ENCODE data around the gene TSPAN11. TPM values are rescaled to one million over a fixed set of nuclear protein-coding genes. Genes with fewer than 3 reads are reported as not detected.

Gene TSPAN11
- total and polyA plus RNA-seq, 4 donors = 9.3 to 48.6 (median 28.4) TPM

GRCh38 chr12:31037931-31038330 is 111.4 kb downstream of the TSPAN11 start:
- DNase-seq (ENCODE audit: low read depth in 4 of 6, low spot score in 6 of 6) = no peak
- Histone ChIP-seq H3K27ac (ENCODE audit: low read depth, low read length) (no peak overlapping the region), H3K9me3 (ENCODE audit: control insufficient read depth, insufficient read depth, low read length) (no peaks in the 10 kb centered on the region), H3K4me1 (ENCODE audit: control insufficient read depth, insufficient read depth, low read length) (no peaks in the 10 kb centered on the region), H3K4me3 (ENCODE audit: low read depth, low read length) (no peak overlapping the region), H3K27me3 (ENCODE audit: control insufficient read depth, insufficient read depth, low read length) (no peaks in the 10 kb centered on the region), H3K36me3 (ENCODE audit: control insufficient read depth, insufficient read depth, low read length) (no peaks in the 10 kb centered on the region)
- WGBS (ENCODE audit: insufficient coverage) = 92% methylated on average over 1 of the region's 2 CpGs

DNA sequence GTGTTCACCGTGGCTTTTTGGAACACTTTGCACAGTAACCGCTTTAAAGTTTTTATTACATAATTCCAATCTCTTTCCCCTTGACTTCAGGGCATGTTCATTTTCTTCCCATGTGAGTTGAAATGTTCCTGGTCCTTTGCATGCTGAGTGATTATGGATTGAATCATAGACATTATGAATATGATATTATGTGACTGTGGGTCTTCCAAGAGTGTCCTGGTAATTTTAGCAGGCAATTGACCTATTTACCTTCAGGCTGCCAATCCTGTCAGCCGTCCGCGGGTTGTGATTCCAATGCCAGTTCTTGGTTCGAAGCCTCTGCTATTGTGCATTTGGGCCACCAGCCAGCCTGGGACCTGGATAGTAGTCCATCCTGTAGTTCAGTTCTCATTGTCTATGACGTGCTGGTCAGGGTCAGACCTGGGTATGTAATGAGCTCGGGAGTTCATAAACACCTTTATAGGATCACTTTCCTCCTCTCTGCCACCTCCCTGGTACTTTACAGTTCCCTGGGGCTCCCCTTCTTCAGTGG is 114.6 kb downstream of the TSPAN11 start:
- WGBS (ENCODE audit: insufficient coverage) = 86% methylated on average over 4 of the region's 8 CpGs
- no peak overlapping the region for H3K27ac ChIP-seq (ENCODE audit: low read depth, low read length)
- no peaks in the 10 kb centered on the region for H3K9me3 ChIP-seq (ENCODE audit: control insufficient read depth, insufficient read depth, low read length)
- no peaks in the 10 kb centered on the region for H3K27me3 ChIP-seq (ENCODE audit: control insufficient read depth, insufficient read depth, low read length)
- DNase-seq (ENCODE audit: low read depth in 4 of 6, low spot score in 6 of 6) = no peak
- H3K36me3 ChIP-seq (ENCODE audit: control insufficient read depth, insufficient read depth, low read length) = no peaks in the 10 kb centered on the region
- no peak overlapping the region for H3K4me3 ChIP-seq (ENCODE audit: low read depth, low read length)
- no peaks in the 10 kb centered on the region for H3K4me1 ChIP-seq (ENCODE audit: control insufficient read depth, insufficient read depth, low read length)

Other genes starting within 250 kb of the TSPAN11 start
- 10 to 100 TPM; 32.4 to 61.5 TPM for gene IPO8, start 230.9 kb upstream of the TSPAN11 start, total RNA-seq
- 10 to 100 TPM; 32.4 to 40.4 TPM for gene IPO8, start 230.9 kb upstream of the TSPAN11 start, polyA plus RNA-seq (ENCODE audit: insufficient read length in 2 of 2)
- 10 to 100 TPM; 42.8 to 61.1 TPM for gene CAPRIN2, start 171.8 kb upstream of the TSPAN11 start, total RNA-seq
- gene CAPRIN2, start 171.8 kb upstream of the TSPAN11 start, polyA plus RNA-seq (ENCODE audit: insufficient read length in 2 of 2) = 10 to 100 TPM; 68.3 to 74.6 TPM
- 10 to 100 TPM; 12.0 to 20.4 TPM for gene DDX11, start 147.1 kb downstream of the TSPAN11 start, total RNA-seq
- gene DDX11, start 147.1 kb downstream of the TSPAN11 start, polyA plus RNA-seq (ENCODE audit: insufficient read length in 2 of 2) = 10 to 100 TPM; 55.8 to 69.1 TPM